ENCODE data around the gene PHLDB3. TPM values are rescaled to one million over a fixed set of nuclear protein-coding genes. Genes with fewer than 3 reads are reported as not detected.

Gene PHLDB3
- total and polyA plus RNA-seq, 10 donors = 8.0 to 23.0 (median 16.1) TPM

GRCh38 chr19:43507880-43508279 is 3.3 kb upstream of the PHLDB3 start:
- Histone ChIP-seq H3K4me1 (peaks cover 5 to 28% (median 16%) of the 10 kb centered on the region in 6 donors), H3K36me3 (peaks cover 0 to 57% (median 24%) of the 10 kb centered on the region in 6 donors), H3K27me3 (replicated peaks in 1 of 7) (no peaks in the 10 kb centered on the region), H3K27ac (no peak overlapping the region), H3K9me3 (no peaks in the 10 kb centered on the region), H3K4me3 (no peak overlapping the region)
- 78 to 100% (median 88%) methylated on average over 1 to 2 of the region's 2 CpGs for WGBS, 5 donors
- intact Hi-C loops (cut with DNase I; ENCODE audit: low total_unique reads) = no loop called here
- no peak for TF ChIP-seq POLR2AphosphoS5 (IDR thresholded peaks at IDR 0.05)
- TF ChIP-seq CTCF (IDR thresholded peaks at IDR 0.05 in 8 of 11, conservative IDR thresholded peaks at IDR 0.05 in 3 of 11) = no peak
- no peak for TF ChIP-seq POLR2A (IDR thresholded peaks at IDR 0.05)
- no peak for DNase-seq

DNA sequence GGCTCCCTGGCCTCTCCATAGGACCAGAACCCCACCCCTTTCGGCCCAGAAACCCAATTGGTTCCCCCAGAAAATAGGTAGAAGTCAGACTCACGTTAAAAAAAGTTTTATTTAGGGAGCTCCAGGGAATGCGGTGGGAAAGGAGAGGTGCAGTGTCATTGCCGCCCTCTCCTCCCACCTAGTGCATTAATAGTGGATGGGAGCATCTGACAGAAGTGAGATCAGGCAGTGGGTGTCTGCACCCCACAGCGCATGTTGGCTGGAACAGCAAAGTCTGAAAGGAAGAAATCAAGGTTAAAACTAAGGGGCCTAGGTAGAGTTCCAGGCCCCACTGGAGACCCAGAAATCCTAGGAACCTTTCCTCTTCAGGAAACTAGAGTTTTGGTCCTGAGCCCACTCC is 2.1 kb upstream of the PHLDB3 start:
- no peak for DNase-seq
- no peaks in the 10 kb centered on the region for H3K27me3 ChIP-seq (replicated peaks in 1 of 7)
- intact Hi-C loops (cut with DNase I; ENCODE audit: low total_unique reads) = no loop called here
- peaks cover 9 to 40% (median 21%) of the 10 kb centered on the region in 6 donors for H3K4me1 ChIP-seq
- no peak overlapping the region for H3K27ac ChIP-seq
- H3K9me3 ChIP-seq = no peaks in the 10 kb centered on the region
- 90 to 96% (median 91%) methylated on average over 5 of the region's 5 CpGs for WGBS, 5 donors
- H3K4me3 ChIP-seq = no peak overlapping the region
- H3K36me3 ChIP-seq = peaks cover 0 to 59% (median 24%) of the 10 kb centered on the region in 6 donors
- TF ChIP-seq CTCF (IDR thresholded peaks at IDR 0.05 in 8 of 11, conservative IDR thresholded peaks at IDR 0.05 in 3 of 11) (no peak), POLR2AphosphoS5 (IDR thresholded peaks at IDR 0.05) (no peak), POLR2A (IDR thresholded peaks at IDR 0.05) (no peak)

DNA sequence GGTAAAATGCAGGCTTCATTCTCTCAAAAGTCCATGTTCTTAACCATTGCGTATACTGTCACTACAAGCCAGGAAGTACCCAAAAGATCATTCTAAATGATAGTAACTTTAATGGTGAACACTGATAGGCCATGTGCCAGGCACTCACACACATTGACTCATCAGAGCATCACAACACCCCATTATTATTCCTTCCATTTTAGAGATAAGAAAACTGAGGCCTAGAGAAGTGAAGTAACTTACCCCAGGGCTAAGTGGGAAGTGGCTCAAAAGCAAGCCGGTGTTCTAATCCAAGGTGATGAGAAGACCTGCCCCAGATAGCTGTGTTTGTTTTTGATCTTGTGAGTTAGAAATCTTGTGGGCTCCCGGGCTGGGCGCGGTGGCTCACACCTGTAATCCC is 1.4 kb upstream of the PHLDB3 start:
- 91 to 98% (median 93%) methylated on average over 5 of the region's 5 CpGs for WGBS, 5 donors
- DNase-seq = no peak
- TF ChIP-seq POLR2A (IDR thresholded peaks at IDR 0.05) = no peak
- TF ChIP-seq CTCF (IDR thresholded peaks at IDR 0.05 in 8 of 11, conservative IDR thresholded peaks at IDR 0.05 in 3 of 11) = no peak
- no peak for TF ChIP-seq POLR2AphosphoS5 (IDR thresholded peaks at IDR 0.05)
- Histone ChIP-seq H3K27me3 (replicated peaks in 1 of 7) (no peaks in the 10 kb centered on the region), H3K9me3 (no peaks in the 10 kb centered on the region), H3K4me3 (no peak overlapping the region), H3K4me1 (peaks cover 9 to 45% (median 21%) of the 10 kb centered on the region in 6 donors), H3K27ac (peak overlapping the region in 2 of 8 donors; percentile 9 to 11), H3K36me3 (peaks cover 0 to 57% (median 22%) of the 10 kb centered on the region in 6 donors)
- intact Hi-C loops (cut with DNase I; ENCODE audit: low total_unique reads) = no loop called here

- Histone ChIP-seq H3K27ac (peak overlapping the region in 6 of 8 donors; percentile 82 to 92 (median 90)), H3K27me3 (replicated peaks in 1 of 7) (no peaks in the 10 kb centered on the region), H3K4me1 (peaks cover 9 to 45% (median 21%) of the 10 kb centered on the region in 6 donors), H3K4me3 (peak overlapping the region in 4 of 8 donors; percentile 58 to 90 (median 66)), H3K36me3 (peaks cover 0 to 49% (median 18%) of the 10 kb centered on the region in 6 donors), H3K9me3 (no peaks in the 10 kb centered on the region)
- intact Hi-C loops (cut with DNase I; ENCODE audit: low total_unique reads) = no loop called here
- TF ChIP-seq POLR2AphosphoS5 (IDR thresholded peaks at IDR 0.05) = no peak
- 68 to 81% (median 72%) methylated on average over 3 of the region's 3 CpGs for WGBS, 5 donors
- DNase-seq = no peak
Observed at GRCh38 chr19:43505186-43505456, 575 bp upstream of the PHLDB3 start.
